ENCODE measurements around the gene AGBL1.
A peak's percentile ranks its signal among the peaks of the same experiment; 100 is the strongest.

AGBL1 gene

GRCh38 chr15:86903642-86904421, 824.2 kb downstream of the AGBL1 start:
- DNase-seq = no peak

GRCh38 chr15:86905625-86906256, 826.1 kb downstream of the AGBL1 start:
- no peak for DNase-seq

- DNase-seq = no peak
These were observed 826.7 kb downstream of the AGBL1 start for GRCh38 chr15:86906376-86906775.

GRCh38 chr15:86911022-86911421, 831.4 kb downstream of the AGBL1 start:
- no peak for DNase-seq

- DNase-seq = no peak
These were observed 833.0 kb downstream of the AGBL1 start for GRCh38 chr15:86912661-86913060.

GRCh38 chr15:86915811-86916331, 836.2 kb downstream of the AGBL1 start:
- DNase-seq = peak; percentile 27

- DNase-seq = no peak
These were observed 837.1 kb downstream of the AGBL1 start for GRCh38 chr15:86916671-86917360.

GRCh38 chr15:86917361-86917671, 837.6 kb downstream of the AGBL1 start:
- no peak for DNase-seq

- no peak for DNase-seq
These were observed 839.9 kb downstream of the AGBL1 start for GRCh38 chr15:86919581-86919980.

- no peak for DNase-seq
These were observed 849.8 kb downstream of the AGBL1 start for GRCh38 chr15:86929461-86929860.

- no peak for DNase-seq
These were observed 852.8 kb downstream of the AGBL1 start for GRCh38 chr15:86932456-86932855.

- no peak for DNase-seq
These were observed 856.2 kb downstream of the AGBL1 start for GRCh38 chr15:86935841-86936240.

- DNase-seq = no peak
These were observed 862.6 kb downstream of the AGBL1 start for GRCh38 chr15:86942285-86942684.

- DNase-seq = no peak
These were observed 869.0 kb downstream of the AGBL1 start for GRCh38 chr15:86948719-86949118.

GRCh38 chr15:86959254-86959653, 879.6 kb downstream of the AGBL1 start:
- no peak for DNase-seq

GRCh38 chr15:86961669-86962068, 882.0 kb downstream of the AGBL1 start:
- DNase-seq = no peak

- no peak for DNase-seq
These were observed 884.6 kb downstream of the AGBL1 start for GRCh38 chr15:86964271-86964670.

GRCh38 chr15:86968244-86968643, 888.6 kb downstream of the AGBL1 start:
- no peak for DNase-seq

GRCh38 chr15:86969364-86969763, 889.7 kb downstream of the AGBL1 start:
- DNase-seq = no peak

- DNase-seq = no peak
These were observed 893.7 kb downstream of the AGBL1 start for GRCh38 chr15:86973284-86973844.

GRCh38 chr15:86988033-86988432, 908.4 kb downstream of the AGBL1 start:
- no peak for DNase-seq

GRCh38 chr15:87021751-87022150, 942.1 kb downstream of the AGBL1 start:
- no peak for DNase-seq

- DNase-seq = no peak
These were observed 952.0 kb downstream of the AGBL1 start for GRCh38 chr15:87031540-87032230.

Data from activated CD4-positive, alpha-beta T cell treated with anti-CD3 and anti-CD28 coated beads, Interleukin-2, Interleukin-6, amounts not matched to agents 100 ng/mL and 50 ng/mL, durations not matched to agents 16 hours and 8 hours (primary cell).